ENCODE data around the gene PSMD11.

PSMD11 gene

DNA sequence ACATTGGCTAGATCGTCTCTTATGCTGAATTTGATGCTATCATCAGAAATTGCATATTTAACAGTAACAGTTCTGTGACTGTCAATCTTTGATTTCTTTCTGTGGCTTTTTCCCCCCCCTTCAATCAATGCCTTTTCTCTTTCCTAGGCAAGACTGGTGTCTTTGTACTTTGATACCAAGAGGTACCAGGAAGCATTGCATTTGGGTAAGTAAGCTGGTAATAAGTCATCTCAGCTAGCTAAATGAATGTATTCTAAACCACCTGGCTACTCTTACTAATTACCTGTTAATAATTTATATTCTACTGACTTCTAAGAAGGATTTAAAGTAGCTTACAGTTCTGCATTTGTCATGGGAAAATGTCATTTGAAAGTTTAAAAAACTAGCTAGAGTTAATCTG is 20.1 kb downstream of the PSMD11 start:
- peak; percentile 76 for DNase-seq (ENCODE audit: low spot score)

- no peak for DNase-seq (ENCODE audit: low spot score)
These were observed 23.6 kb downstream of the PSMD11 start for GRCh38 chr17:32467949-32468348.

GRCh38 chr17:32470405-32471167 is 26.3 kb downstream of the PSMD11 start:
- DNase-seq (ENCODE audit: low spot score), result no peak

DNA sequence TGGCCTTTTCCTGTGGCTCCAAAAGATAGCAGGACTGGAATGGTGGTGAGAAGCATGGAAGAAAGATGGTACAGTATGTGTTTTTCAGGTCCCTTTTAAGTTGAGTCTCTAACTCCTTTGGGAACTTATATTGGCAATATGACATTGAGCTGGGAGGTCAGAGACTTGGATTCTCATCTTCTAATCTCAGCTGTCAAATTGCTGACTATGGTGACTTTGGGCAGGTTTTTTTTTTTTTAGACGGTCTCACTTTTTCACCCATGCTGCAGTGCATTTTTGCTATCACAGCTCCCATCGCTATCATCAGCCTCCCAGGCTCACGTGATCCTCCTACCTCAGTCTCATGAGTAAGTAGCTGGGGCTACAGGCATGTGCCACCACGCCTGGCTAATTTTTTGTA is 27.3 kb downstream of the PSMD11 start:
- DNase-seq (ENCODE audit: low spot score), result no peak

DNA sequence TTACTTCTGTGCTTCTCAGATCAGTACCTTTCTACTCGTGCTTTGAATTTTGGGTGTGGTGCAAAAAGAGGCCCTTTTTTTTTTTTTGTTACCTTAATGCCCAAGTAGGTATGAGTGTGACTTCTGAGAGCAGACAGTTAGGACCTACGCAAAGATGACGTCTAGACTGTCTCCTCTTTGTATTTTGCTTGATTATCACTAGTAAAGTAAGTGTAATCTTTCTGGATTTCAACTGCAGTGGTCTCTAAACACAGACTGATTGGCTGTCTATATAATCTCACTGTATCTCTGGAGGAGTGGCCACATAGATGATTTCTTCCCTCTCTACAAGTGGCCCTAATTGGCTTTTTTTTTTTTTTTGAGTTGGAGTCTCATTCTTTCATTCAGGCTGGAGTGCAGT is 30.9 kb downstream of the PSMD11 start:
- DNase-seq (ENCODE audit: low spot score), result no peak

- DNase-seq (ENCODE audit: low spot score), result no peak
These were observed 32.9 kb downstream of the PSMD11 start for GRCh38 chr17:32477220-32477619.

DNA sequence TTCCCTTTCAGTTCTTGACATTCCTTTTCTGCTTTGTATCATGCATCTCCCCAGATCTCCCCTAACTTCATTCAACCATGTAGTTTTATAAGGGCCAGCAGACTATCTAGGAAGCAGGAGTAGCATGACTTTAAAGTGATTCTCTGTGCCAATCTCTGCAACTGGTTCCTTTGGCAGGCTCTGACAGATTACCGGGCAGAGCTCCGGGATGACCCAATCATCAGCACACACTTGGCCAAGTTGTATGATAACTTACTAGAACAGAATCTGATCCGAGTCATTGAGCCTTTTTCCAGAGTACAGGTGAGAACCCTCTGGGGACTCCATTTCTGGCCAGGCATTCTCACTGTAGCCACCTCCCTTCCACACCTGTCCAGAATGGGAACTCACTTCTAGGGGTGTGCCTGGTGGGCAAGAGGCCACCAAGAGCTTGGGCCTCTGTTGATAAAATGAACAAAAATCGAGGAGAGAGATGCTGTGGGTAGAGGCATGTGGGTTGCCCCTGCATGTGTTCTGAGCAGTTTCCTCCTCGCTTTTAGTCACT is 34.8 kb downstream of the PSMD11 start:
- DNase-seq (ENCODE audit: low spot score), result no peak

DNA sequence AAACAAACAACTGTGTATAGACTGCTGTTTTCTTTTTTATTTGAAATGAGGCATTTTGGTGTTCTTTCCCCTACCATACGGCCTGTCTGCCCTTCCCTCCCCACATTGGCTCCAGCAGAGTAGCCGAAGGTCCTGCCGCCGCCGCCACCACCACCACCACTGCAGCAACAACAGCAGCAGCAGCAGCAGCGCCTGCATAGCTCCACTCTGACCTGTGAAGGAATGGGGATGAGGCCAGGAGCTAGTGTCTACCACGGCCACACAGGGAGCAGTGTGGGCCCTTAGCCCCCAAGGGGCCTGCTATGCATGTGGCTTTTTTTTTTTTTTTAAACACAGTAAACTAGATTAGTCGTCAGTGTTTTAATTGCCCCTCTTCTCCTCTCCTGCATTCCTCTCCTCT is 36.9 kb downstream of the PSMD11 start:
- no peak for DNase-seq (ENCODE audit: low spot score)

- no peak for DNase-seq (ENCODE audit: low spot score)
These were observed 38.4 kb downstream of the PSMD11 start for GRCh38 chr17:32482568-32483320.

GRCh38 chr17:32483451-32484019 is 39.2 kb downstream of the PSMD11 start:
- peak; percentile 96 for DNase-seq (ENCODE audit: low spot score)

GRCh38 chr17:32484041-32484461 is 39.7 kb downstream of the PSMD11 start:
- no peak for DNase-seq (ENCODE audit: low spot score)

DNA sequence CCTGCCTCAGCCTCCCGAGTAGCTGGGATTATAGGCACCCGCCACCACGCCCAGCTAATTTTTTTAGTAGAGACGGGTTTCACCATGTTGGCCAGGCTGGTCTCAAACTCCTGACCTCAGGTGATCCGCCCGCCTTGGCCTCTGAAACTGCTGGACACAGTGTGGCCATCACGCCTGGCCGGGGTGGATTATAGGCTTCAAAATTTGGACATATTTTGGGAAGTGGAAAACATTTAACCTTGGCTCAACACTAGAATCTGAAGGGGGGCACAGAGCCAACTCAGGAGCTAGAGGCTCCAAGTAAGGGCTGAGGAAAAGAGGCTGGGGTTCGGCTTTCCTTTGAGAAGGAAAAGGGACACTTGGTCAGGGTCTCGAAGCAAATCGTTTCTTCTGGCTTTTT is 40.3 kb downstream of the PSMD11 start:
- no peak for DNase-seq (ENCODE audit: low spot score)

DNA sequence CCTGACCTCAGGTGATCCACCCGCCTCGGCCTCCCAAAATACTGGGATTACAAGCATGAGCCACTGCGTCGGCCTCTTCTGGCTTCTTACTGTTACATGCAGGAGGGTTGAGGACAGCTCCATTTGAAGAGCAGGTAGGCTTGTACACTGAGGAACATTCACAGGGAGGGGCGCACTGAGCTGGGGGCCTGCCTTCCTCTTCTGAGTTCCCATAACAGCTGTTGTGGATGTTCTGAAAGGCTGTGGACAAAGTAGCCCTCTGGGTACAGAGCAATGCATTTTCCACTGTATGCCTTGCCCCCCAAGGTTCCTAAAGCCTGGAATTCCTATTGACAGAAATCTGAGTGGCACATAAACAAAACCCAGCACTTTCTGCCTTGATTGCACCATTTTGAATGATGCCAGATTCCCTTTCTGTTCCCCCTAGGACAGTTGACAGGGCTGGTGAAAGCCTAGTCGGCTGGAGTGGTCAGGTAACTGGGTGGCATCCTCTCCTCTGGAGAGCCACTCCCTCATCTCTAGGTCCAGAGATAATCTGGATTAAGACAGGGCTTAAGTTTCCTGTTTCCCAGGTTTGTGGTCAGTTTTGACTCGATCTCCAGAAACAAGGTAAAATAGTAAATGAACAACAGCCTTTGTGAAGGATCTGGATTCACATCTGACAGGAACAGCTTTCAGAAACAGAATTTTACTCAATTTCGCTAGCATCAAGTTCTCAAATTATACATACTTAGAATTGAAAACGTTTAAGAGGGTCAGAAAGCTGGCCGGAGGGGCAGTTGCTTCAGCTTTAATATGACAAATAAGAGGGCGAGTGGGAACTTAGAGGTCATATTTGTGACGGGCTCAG is 41.2 kb downstream of the PSMD11 start:
- no peak for DNase-seq (ENCODE audit: low spot score)

GRCh38 chr17:32486111-32486700 is 41.9 kb downstream of the PSMD11 start:
- peak; percentile 83 for DNase-seq (ENCODE audit: low spot score)

DNA sequence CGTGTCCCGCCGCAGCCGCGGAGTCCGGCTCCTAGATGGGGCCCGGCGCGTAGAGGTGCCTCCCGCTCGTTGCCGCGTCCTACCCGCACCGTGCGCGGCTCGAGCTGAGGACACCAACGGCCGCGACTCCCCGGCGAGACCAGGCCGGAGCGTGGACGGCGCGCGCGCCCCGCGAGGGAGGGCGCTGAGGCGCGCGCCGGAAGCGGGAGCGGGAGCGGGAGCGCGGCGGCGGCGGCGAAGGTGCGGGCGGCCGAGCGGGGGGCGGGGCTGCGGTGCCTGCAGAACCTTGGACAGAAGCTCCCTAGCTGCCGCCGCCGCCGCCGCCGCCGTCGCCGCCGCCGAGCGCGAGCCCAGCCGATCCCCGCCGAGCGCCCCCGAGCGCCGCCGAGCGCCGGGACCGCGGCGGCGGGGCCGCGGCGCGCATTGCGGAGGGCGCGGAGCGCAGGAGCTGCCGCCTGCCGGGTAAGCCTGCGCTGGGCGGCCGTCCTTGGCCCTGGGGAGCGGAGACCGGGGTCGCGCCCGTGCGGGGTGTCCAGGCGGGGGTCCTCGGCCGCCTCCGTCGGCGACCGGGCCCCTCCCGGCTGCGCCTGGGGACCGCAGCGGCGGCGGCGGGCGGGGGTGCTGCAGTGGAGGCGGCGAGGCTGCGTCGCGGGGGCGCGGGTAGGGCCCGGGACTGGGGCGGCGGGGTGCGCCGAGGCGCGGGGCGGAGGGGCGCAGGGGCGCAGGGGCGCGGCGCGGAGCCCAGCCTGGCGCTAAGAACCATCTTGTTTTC is 42.6 kb downstream of the PSMD11 start, which contains the start of gene CDK5R1:
Gene CDK5R1, plus strand, starts transcription at position 293 of the 772 bp plus-strand sequence. CDS start 628 bp downstream, outside the sequence.
- no peak for DNase-seq (ENCODE audit: low spot score)

- no peak for DNase-seq (ENCODE audit: low spot score)
These were observed 43.3 kb downstream of the PSMD11 start for GRCh38 chr17:32487473-32488176.

GRCh38 chr17:32488177-32488542 is 43.9 kb downstream of the PSMD11 start:
- no peak for DNase-seq (ENCODE audit: low spot score)

DNA sequence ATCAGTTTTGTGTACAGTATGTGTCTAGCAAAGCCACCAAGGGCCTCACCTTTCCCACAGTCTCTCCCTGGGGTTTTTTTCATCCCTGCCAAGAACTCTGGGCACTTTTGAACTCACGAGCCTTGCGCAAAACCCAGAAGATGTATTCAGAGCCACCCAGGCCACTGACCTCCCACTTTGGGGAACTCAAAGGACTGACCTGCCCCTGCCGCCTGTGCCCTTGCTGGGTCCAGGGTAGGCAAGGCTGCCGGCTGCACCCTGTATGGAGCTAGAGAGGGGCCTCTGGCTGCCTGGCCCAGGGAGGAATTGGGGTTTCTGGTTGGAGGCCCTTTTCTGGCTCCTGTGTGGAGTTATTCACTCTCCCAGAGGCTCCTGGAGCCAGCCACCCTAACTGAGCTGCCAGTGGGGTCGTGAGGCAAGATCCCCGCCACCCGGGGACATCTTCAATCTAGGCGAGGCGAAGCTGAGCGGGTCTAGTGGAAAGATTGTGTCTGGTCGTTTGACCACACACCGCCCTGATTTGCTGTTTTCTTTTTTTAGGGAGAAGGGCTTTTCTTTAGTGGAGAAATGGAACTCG is 44.4 kb downstream of the PSMD11 start:
- no peak for DNase-seq (ENCODE audit: low spot score)

- DNase-seq (ENCODE audit: low spot score), result no peak
These were observed 45.2 kb downstream of the PSMD11 start for GRCh38 chr17:32489320-32490100.

All from pons (tissue), 1 donor.